ENCODE measurements around the gene ANGEL1. TPM values are rescaled to one million over a fixed set of nuclear protein-coding genes. Genes with fewer than 3 reads are reported as not detected.
A peak's percentile ranks its signal among the peaks of the same experiment; 100 is the strongest.

Gene ANGEL1
- total RNA-seq, 1 experiment from 2014 or later = 31.7 TPM

DNA sequence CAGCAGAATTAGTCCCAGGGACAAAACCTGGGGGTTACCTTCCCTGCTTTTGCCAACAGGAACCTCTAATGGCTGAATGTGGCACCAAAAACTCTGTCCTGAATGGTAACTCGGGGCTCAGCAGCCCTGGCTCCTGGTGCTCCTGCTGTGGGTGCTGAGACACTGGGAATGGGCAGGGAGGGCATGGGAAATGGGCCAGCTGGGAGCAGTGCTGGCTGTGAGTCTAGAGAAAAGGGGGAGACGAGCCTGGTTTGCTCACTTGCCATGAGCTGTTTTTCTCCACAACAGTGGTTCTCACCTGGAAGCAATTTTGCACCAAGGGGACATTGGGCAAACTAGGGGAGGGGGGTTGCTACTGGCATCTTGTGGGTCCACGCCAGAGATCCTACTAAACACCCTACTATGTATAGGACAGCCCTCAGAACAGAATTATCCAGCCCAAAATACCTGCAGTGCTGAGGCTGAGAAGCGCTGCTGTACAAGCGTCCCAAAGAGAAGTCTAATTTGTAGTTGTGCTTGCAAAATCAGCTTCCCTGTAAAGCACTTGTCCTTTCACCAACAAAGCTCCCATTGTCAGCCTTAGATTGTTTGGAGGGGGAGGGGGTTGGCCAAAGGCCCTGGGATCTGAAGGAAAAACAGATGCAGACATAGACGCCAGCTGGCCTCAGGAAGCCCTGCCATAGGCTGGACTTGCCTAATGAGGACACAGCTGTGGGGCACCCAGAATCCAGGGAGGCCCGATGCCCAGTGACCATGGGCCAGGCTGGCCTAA, 17.2 kb upstream of the ANGEL1 start:
- Histone ChIP-seq H2AFZ (no peak overlapping the region), H3K27me3 (ENCODE audit: insufficient read depth, low read depth) (peaks cover 97% of the 10 kb centered on the region), H3K27ac (no peak overlapping the region), H3K4me3 (no peak overlapping the region), H3K36me3 (ENCODE audit: low read depth) (no peaks in the 10 kb centered on the region), H3F3A (ENCODE audit: insufficient read depth, low read depth) (no peaks in the 10 kb centered on the region), H3K9me2 (ENCODE audit: insufficient read depth) (no peaks in the 10 kb centered on the region), H3K9me3 (ENCODE audit: insufficient read depth, low read depth) (0 out of 2 replicates have a peak, but pooled peaks cover 5% of the 10 kb centered on the region), H3K4me1 (replicated peaks; ENCODE audit: insufficient read depth) (no peaks in the 10 kb centered on the region), H3K79me2 (ENCODE audit: low read depth) (no peaks in the 10 kb centered on the region), H3K4me2 (no peak overlapping the region), H4K20me1 (ENCODE audit: insufficient read depth) (no peaks in the 10 kb centered on the region)
- intact Hi-C loops (cut with micrococcal nuclease; ENCODE audit: unreplicated experiment) = no loop called here
- no peak for TF ChIP-seq EZH2 (IDR thresholded peaks at IDR 0.05; ENCODE audit: low read depth)
- TF ChIP-seq, protein P1, sequence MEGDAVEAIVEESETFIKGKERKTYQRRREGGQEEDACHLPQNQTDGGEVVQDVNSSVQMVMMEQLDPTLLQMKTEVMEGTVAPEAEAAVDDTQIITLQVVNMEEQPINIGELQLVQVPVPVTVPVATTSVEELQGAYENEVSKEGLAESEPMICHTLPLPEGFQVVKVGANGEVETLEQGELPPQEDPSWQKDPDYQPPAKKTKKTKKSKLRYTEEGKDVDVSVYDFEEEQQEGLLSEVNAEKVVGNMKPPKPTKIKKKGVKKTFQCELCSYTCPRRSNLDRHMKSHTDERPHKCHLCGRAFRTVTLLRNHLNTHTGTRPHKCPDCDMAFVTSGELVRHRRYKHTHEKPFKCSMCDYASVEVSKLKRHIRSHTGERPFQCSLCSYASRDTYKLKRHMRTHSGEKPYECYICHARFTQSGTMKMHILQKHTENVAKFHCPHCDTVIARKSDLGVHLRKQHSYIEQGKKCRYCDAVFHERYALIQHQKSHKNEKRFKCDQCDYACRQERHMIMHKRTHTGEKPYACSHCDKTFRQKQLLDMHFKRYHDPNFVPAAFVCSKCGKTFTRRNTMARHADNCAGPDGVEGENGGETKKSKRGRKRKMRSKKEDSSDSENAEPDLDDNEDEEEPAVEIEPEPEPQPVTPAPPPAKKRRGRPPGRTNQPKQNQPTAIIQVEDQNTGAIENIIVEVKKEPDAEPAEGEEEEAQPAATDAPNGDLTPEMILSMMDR (conservative IDR thresholded peaks at IDR 0.05) = no peak
- no peak for DNase-seq
- ChIA-PET POLR2A (ENCODE audit: unreplicated experiment) (interaction anchor here (0.5 kb wide), 1 partner anchor 344 kb away, joined by 37 read pairs; no protein-coding TSS in a partner anchor), CTCF (no interaction called here)
- BruUV-seq (replicated peaks) = no TSS peak

DNA sequence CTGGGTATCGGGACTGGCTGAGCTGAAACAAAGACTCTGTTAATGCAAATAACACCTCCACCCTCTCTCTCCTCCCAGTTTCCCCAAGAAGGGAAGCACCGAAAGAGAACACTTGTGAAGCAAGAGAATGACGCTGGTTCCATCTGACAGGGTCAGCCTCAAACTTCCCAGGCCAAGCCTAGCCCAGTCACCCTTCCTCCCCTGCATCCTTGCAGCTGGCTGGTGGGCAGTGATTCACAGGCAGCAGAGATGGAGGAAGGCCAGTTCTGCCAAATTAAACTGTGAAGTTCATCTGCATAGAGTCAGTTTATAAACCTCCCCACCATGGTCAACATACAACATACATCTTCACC, 16.3 kb upstream of the ANGEL1 start:
- no peak overlapping the region for H3K27ac ChIP-seq
- peaks cover 96% of the 10 kb centered on the region for H3K27me3 ChIP-seq (ENCODE audit: insufficient read depth, low read depth)
- H3K4me3 ChIP-seq = no peak overlapping the region
- no peaks in the 10 kb centered on the region for H3K79me2 ChIP-seq (ENCODE audit: low read depth)
- H3K36me3 ChIP-seq (ENCODE audit: low read depth) = no peaks in the 10 kb centered on the region
- no peaks in the 10 kb centered on the region for H3K9me2 ChIP-seq (ENCODE audit: insufficient read depth)
- no peaks in the 10 kb centered on the region for H4K20me1 ChIP-seq (ENCODE audit: insufficient read depth)
- no peak for TF ChIP-seq EZH2 (IDR thresholded peaks at IDR 0.05; ENCODE audit: low read depth)
- TF ChIP-seq, protein P1 (conservative IDR thresholded peaks at IDR 0.05) = no peak
- BruUV-seq (replicated peaks) = no TSS peak
- no peak overlapping the region for H2AFZ ChIP-seq
- no peaks in the 10 kb centered on the region for H3F3A ChIP-seq (ENCODE audit: insufficient read depth, low read depth)
- no peak for DNase-seq
- ChIA-PET CTCF (no interaction called here), POLR2A (ENCODE audit: unreplicated experiment) (no interaction called here)
- intact Hi-C loops (cut with micrococcal nuclease; ENCODE audit: unreplicated experiment) = no loop called here
- H3K9me3 ChIP-seq (ENCODE audit: insufficient read depth, low read depth) = 0 out of 2 replicates have a peak, but pooled peaks cover 5% of the 10 kb centered on the region
- H3K4me2 ChIP-seq = no peak overlapping the region
- no peaks in the 10 kb centered on the region for H3K4me1 ChIP-seq (replicated peaks; ENCODE audit: insufficient read depth)

DNA sequence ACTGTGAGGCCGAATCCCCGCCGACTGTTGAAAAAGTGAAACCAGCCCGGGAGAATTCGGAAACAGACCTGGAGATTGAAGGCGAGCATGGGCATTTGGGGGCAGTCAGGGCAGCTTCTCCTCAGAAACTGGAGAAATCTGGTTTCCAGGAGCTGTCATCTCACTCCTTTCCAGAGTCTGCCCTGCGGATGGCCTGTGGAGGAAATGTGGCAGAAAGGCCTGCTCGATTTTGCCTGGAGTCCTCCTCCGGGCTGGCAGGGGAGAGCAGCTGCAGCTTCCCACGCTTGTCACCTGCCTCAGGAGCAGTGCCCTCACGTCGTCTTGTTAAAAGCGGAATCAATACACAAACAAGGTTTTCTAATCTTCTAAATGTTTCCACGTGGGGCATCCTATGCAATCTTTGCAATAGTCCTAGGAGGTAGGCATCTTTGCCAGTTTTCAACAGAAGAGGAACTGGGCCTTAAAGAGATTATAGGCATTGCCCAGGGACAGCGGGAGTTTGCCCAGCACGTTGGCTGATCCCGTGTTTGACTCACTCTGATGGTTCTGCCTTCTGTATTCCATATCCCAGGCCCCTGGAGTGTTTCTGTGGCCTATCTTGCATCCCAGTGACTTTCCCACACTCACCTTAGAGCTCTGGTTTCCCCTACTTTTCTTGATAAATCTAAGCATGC, 15.8 kb upstream of the ANGEL1 start:
- 0 out of 2 replicates have a peak, but pooled peaks cover 5% of the 10 kb centered on the region for H3K9me3 ChIP-seq (ENCODE audit: insufficient read depth, low read depth)
- H3K79me2 ChIP-seq (ENCODE audit: low read depth) = no peaks in the 10 kb centered on the region
- no peaks in the 10 kb centered on the region for H4K20me1 ChIP-seq (ENCODE audit: insufficient read depth)
- no peak overlapping the region for H3K27ac ChIP-seq
- no peak for DNase-seq
- H3K36me3 ChIP-seq (ENCODE audit: low read depth) = no peaks in the 10 kb centered on the region
- H3F3A ChIP-seq (ENCODE audit: insufficient read depth, low read depth) = no peaks in the 10 kb centered on the region
- ChIA-PET POLR2A (ENCODE audit: unreplicated experiment) (no interaction called here), CTCF (interaction anchor here (0.5 kb wide), 1 partner anchor 396 kb away, joined by 6 read pairs; no protein-coding TSS in a partner anchor)
- TF ChIP-seq EZH2 (IDR thresholded peaks at IDR 0.05; ENCODE audit: low read depth) = no peak
- TF ChIP-seq, protein P1 (conservative IDR thresholded peaks at IDR 0.05) = no peak
- H3K4me3 ChIP-seq = no peak overlapping the region
- no peaks in the 10 kb centered on the region for H3K4me1 ChIP-seq (replicated peaks; ENCODE audit: insufficient read depth)
- peaks cover 97% of the 10 kb centered on the region for H3K27me3 ChIP-seq (ENCODE audit: insufficient read depth, low read depth)
- BruUV-seq (replicated peaks) = no TSS peak
- peak overlapping the region; percentile 2; the same call in 1 of the 2 replicates for H3K4me2 ChIP-seq
- H2AFZ ChIP-seq = 0 out of 2 replicates have a peak overlapping the region, but pooled peaks have one; percentile 4
- no peaks in the 10 kb centered on the region for H3K9me2 ChIP-seq (ENCODE audit: insufficient read depth)
- intact Hi-C loops (cut with micrococcal nuclease; ENCODE audit: unreplicated experiment) = no loop called here
